Measurements from ENCODE around the gene NAT8.
A peak's percentile ranks its signal among the peaks of the same experiment; 100 is the strongest.
"Not testable (repeated sequence)": the region's sequence is repeated elsewhere in the genome, so short reads cannot be mapped to it uniquely, and the experiment has no call there.

The NAT8 gene, protein sequence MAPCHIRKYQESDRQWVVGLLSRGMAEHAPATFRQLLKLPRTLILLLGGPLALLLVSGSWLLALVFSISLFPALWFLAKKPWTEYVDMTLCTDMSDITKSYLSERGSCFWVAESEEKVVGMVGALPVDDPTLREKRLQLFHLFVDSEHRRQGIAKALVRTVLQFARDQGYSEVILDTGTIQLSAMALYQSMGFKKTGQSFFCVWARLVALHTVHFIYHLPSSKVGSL

DNA sequence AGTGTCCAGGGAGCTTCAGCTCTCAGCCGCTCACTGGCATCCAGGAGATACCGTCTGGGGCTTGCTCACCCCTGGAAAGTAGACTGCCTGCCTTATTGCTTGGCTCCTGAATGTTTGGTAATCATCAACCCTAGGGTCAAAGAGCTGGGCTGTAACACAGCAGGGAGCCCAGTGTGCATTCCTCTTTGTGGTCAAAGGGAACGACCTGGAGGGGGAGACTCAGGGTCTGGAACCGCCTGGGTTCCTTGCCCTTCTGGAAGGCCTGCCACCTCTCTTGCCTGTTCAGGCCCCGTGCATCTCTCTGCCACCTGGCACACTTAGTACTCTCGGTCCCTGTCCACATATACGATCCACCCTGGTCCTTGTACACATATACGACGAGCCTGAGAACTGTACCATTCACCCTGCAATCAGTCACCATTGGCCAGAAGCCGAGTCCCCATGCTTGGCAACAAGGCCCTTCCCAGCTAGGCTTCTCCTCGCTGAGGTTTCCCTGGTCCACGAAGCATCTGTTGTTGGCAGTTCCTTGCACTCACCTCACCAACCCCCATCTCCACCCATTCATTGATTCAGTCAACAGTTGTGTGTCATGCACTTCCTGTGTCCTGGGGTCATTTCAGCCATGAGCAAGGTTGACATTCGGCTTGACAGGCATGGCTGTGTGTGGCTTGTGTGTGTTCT lies at the start of gene NAT8:
Gene NAT8, minus strand, starts transcription at position 85 of the 681 bp plus-strand sequence. CDS start 794 bp downstream, outside the sequence.
- DNase-seq (ENCODE audit: extremely low read depth, low read depth), result no peak
- TF ChIP-seq, protein P1, sequence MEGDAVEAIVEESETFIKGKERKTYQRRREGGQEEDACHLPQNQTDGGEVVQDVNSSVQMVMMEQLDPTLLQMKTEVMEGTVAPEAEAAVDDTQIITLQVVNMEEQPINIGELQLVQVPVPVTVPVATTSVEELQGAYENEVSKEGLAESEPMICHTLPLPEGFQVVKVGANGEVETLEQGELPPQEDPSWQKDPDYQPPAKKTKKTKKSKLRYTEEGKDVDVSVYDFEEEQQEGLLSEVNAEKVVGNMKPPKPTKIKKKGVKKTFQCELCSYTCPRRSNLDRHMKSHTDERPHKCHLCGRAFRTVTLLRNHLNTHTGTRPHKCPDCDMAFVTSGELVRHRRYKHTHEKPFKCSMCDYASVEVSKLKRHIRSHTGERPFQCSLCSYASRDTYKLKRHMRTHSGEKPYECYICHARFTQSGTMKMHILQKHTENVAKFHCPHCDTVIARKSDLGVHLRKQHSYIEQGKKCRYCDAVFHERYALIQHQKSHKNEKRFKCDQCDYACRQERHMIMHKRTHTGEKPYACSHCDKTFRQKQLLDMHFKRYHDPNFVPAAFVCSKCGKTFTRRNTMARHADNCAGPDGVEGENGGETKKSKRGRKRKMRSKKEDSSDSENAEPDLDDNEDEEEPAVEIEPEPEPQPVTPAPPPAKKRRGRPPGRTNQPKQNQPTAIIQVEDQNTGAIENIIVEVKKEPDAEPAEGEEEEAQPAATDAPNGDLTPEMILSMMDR (IDR thresholded peaks at IDR 0.05; ENCODE audit: low read depth, low read length), result no peak

DNA sequence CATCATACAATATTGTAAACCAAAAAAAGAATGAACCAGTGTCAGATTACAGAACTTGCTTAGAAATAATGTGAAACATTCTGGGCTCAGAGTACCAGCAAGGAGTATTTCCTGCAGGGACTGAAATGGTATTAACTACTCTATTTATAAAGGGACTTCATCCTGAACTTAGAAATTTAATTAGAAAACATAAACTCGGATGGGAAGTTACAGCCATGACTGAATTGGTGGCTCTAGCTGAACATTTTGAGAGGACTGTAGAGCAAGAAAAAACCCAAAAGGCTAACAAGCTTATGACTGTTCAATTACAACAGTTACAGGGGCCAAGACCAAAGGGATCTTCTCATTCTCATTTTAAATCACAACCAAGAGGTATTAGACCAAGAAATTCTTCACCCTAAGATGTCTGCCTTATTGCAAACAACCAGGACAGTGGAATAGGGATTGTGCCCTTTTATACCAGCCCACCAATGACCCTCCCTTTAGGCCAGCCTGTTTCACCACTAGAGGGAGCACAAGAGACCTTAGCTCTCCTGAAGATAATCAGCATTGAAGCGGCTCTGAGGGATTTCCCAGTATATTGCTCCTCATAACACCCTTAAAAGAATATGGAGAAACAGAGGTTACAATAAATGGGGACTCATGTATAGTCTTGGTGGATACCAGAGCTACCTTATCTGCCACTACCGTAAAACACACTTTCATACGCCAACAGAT lies 48.3 kb upstream of the NAT8 start:
- not testable (repeated sequence) for DNase-seq (ENCODE audit: extremely low read depth, low read depth)
- TF ChIP-seq, protein P1 (IDR thresholded peaks at IDR 0.05; ENCODE audit: low read depth, low read length), result peak; percentile 42

DNA sequence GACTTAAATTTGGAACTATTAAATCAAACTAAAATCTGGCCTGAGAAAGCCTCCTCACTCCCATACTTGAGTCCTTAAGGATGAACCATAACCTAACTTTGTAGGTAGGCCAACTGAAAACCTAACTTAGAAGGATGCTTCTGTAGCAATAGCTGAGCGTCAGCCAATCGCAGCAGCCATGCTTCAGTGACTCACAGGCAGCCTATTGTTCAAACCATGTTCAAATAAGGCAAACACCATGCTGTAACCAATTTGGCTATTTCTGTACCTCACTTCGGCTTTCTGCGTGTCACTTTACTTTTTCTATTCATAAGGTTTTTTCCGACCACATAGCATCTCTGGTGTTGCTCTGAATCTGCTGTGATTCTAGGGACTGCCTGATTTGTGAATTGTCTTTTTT lies 46.3 kb upstream of the NAT8 start:
- not testable (repeated sequence) for DNase-seq (ENCODE audit: extremely low read depth, low read depth)

DNA sequence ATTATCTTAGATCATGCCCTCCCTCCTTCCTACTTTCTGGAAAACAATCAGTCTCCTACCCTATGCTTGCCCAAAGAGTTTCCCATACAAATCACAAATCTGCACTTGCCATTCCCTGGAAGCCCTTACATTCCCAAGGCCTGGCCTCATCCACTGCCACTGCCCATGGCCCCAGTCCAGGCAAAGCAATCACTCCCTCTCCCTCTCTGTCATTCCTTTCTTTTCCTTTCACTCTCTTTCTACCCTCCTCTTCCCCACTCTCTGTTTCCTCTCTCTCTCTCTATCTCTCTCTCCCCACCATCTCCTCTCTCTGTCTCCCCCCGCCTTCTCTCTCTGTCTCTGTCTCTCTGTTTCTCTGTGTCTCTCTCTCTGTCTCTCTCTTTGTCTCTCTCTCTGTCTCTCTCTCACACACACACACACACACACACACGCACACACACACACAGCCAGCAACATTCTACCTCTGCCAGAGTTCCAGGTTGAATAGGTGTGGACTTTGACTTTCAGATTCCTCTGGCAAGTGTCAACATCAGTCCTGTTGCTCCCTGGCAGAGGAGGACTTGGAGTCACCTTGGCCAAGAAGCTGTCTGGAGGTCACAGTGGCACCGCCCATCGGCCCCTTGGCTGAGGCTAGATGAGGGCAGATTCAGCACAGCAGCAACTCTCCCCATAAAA lies 43.7 kb upstream of the NAT8 start:
- TF ChIP-seq, protein P1 (IDR thresholded peaks at IDR 0.05; ENCODE audit: low read depth, low read length), result no peak
- DNase-seq (ENCODE audit: extremely low read depth, low read depth), result no peak

DNA sequence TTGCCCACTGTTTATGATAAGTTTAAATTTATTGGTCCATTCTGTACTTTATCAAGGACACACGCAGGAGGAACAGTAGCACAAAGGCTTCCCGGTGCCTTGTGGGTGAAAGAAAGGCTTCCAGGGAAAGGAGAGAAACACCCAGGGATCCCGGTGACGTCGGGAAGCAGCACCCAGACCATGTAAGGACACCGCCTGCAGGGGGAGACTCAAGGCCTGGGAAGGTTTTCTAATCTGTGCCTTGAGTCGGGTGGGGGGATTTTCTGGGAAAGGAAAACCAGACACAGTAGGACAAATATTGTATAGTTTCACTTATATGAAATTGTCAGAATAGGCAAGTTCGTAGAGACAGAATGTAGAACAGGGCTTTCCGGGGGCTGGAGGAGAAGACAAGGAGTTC lies 42.7 kb upstream of the NAT8 start:
- not testable (repeated sequence) for DNase-seq (ENCODE audit: extremely low read depth, low read depth)

DNA sequence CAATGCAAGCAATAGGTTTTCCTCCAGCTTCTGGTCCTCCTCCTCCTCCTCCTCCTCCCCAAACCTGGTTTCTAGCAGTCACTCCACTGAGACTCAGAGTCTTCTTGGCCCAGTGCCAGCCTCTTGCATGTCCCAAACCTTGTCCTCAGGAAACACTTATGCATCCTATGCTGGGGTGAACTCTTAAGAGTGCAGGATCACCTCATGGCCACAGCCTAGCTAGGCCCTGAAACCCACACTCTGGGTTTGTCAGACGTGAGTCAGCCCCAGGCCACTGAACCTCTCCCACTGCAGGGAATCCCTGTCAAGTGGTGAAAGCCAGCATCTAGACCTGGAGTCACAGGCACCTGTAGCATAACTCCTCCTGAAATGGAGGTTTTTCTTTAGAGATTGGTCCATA lies 42.1 kb upstream of the NAT8 start:
- not testable (repeated sequence) for DNase-seq (ENCODE audit: extremely low read depth, low read depth)

DNA sequence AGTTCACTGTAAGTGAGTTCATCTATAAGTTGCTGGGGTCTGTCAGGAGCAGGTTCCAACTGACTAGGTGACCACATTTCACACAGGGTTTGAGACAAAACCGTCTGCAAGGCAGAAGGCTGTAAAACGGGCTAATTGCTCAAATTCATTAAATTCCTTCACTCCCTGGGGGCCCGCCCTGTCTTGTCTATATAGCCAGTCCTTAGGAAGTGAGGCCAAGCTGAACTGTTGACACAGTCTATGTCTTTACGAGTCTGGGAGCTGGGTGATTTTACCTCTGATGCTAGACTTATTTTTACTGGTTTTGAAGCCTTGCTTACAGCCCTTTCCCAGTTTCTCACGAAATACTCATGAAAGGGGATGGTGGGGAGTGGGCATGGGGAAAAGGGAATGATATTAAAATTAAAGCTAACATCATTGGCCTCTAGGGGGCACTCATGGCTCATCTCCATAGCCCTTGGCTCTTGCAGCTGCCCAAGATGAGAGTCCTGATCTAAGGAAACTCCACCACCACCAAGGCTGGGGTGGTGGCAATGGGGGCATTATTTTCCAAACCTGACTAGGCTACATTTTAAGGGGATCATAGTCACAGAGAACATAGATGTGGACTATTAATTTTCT lies 37.8 kb upstream of the NAT8 start:
- TF ChIP-seq, protein P1 (IDR thresholded peaks at IDR 0.05; ENCODE audit: low read depth, low read length), result peak; percentile 30
- not testable (repeated sequence) for DNase-seq (ENCODE audit: extremely low read depth, low read depth)

DNA sequence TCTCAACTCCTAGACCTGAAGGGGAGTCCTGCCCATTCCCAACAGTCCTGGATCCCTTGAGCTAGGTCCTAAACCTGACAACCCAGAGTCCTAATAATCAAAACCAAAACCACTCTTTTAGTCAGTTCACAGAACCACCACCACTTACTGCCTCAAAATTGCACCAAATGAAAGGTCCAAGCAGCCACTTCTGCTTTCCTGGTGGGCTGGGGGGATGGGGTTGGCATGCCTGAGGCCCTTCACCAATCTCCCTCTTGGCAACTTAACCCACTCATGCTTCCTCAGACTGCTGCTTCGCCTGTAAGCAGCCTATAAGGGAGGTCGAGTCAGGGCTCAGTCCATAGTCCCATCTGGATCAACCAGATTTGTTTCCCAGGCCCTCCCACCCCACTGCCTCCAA lies 37.0 kb upstream of the NAT8 start:
- not testable (repeated sequence) for DNase-seq (ENCODE audit: extremely low read depth, low read depth)

DNA sequence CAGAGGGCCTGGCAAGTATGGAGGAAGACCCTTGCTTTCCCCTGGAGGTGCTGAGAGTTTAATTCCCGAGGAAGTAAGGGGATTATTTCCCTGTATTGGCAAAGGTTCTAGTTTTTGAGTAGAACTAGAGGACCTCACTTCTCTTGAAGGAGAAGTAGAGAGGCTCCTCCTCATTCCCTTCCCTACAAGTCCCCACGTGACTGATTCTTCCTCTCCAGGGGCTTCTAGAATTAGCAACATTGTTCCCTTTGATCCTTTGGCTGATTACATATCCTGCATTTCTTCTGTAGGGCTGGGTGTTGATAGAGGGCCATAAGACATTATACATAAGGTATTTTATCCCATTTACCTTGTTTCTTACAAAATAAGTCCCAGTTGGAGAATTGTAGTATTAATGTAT lies 35.8 kb upstream of the NAT8 start:
- not testable (repeated sequence) for DNase-seq (ENCODE audit: extremely low read depth, low read depth)

DNA sequence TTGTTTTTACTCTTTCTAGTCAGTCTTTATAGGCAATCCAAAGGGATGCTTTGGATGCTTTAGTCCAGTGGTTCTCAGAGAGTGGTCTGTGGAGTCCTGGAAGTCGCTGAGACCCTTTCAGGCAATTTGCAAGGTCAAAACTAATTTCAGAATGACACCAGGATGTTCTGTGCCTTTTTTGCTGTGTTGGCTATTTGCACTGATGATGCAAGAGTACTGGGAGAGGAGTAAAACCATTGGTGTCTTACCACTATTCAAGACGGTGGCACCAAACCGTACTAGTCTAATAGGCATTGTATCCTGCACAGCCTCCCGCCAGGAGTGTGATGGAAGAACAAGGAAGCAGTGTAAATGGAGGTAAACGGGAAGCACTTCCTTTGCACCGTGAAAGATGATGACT lies 34.0 kb upstream of the NAT8 start:
- DNase-seq (ENCODE audit: extremely low read depth, low read depth), result not testable (repeated sequence)

DNA sequence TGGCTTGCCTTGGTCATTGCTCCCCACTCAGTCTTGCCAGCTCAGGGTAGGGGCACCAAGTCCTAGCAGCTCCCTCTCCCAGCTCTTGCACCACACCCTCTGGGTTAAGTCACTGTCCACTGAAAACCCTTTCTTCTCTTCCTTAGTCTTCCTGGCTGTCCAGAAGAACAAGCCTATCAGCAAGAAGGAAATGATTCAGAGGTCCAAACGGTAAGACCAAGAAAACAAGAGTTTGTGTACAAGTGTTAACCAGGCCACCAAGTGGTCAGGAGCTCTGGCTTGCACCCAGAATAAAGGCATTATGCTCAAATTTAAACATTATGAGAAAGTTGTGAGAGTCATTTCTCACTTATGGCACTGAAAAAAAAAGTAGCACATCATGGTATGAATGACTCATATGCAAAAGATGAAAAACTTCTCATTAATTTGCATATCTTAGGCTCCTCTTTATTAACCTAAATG lies 32.5 kb upstream of the NAT8 start:
- not testable (repeated sequence) for DNase-seq (ENCODE audit: extremely low read depth, low read depth)

DNA sequence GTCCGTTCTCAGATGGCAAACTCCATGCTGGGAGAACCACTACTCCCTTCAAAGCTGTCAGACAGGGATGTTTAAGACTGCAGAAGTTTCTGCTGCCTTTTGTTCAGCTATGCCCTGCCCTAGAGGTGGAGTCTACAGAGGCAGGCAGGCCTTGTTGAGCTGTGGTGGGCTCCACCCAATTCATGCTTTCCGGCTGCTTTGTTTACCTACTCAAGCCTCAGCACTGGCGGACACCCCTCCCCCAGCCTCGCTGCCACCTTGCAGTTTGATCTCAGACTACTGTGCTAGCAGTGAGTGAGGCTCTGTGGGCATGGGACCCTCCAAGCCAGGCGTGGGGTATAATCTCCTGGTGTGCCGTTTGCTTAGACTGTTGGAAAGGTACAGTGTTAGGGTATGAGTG lies 27.8 kb upstream of the NAT8 start:
- not testable (repeated sequence) for DNase-seq (ENCODE audit: extremely low read depth, low read depth)

DNA sequence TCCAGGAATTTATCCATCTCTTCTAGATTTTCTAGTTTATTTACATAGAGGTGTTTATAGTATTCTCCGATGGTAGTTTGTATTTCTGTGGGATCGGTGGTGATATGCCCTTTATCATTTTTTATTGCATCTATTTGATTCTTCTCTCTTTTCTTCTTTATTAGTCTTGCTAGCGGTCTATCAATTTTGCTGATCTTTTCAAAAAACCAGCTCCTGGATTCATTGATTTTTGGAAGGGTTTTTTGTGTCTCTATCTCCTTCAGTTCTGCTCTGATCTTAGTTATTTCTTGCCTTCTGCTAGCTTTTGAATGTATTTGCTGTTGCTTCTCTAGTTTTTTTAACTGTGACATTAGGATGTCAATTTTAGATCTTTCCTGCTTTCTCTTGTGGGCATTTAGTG lies 25.0 kb upstream of the NAT8 start:
- DNase-seq (ENCODE audit: extremely low read depth, low read depth), result not testable (repeated sequence)

Measured in AG09319 (cell line).